Left ventricle myocardium superior (tissue), 1 donor: Measurements from ENCODE around the gene CD3E. TPM values are rescaled to one million over a fixed set of nuclear protein-coding genes. Genes with fewer than 3 reads are reported as not detected.

Source experiments
- ATAC-seq: fragments of 200-7000 bp; cut with Tn5 transposase; one replicate; pipeline ENCODE4 v1.9.1; 2020; ENCODE audit warnings: mild to moderate bottlenecking, moderate library complexity
- DNase-seq: peaks from one replicate; pipeline ENCODE4 v3.0.0-alpha.2; 2020
- intact Hi-C: fragments of 100-400 bp; cut with micrococcal nuclease; formaldehyde crosslinking; loops from one replicate; pipeline ENCODE4 v1.11.0; 2022
- long read RNA-seq: library from polyadenylated mRNA; unstranded; transcript quantifications from one replicate; pipeline ENCODE4 v2.0.0, GENCODE V29; 2021
- total RNA-seq: library from RNA; stranded (reverse); fragmentation: NEBNext Ultra II Directional; extraction: Animal tissue kit (Norgen Biotek cat#: 25700); gene quantifications from one replicate; pipeline ENCODE4 v1.2.1, GENCODE V29; 2021
- donor health status: DM: no; HTN: yes; CAD: no; lungs with severe emphysema.

CD3E gene
- 1.1 TPM for total RNA-seq
- long read RNA-seq, partial matches to known transcripts: 0 of 1 reads
- long read RNA-seq, other reads (novel, unspliced or antisense): 1 of 1 reads

DNA sequence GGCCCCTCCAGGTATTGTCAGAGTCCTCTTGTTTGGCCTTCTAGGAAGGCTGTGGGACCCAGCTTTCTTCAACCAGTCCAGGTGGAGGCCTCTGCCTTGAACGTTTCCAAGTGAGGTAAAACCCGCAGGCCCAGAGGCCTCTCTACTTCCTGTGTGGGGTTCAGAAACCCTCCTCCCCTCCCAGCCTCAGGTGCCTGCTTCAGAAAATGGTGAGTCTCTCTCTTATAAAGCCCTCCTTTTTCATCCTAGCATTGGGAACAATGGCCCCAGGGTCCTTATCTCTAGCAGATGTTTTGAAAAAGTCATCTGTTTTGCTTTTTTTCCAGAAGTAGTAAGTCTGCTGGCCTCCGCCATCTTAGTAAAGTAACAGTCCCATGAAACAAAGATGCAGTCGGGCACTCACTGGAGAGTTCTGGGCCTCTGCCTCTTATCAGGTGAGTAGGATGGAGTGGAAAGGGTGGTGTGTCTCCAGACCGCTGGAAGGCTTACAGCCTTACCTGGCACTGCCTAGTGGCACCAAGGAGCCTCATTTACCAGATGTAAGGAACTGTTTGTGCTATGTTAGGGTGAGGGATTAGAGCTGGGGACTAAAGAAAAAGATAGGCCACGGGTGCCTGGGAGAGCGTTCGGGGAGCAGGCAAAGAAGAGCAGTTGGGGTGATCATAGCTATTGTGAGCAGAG, at the start of gene CD3E:
CD3E (plus strand) TSS at position 163 of the 681 bp plus-strand sequence; CDS start at position 386, 223 bp downstream.
- ATAC-seq: no peak
- no peak for DNase-seq
- intact Hi-C loops: no loop called here

DNA sequence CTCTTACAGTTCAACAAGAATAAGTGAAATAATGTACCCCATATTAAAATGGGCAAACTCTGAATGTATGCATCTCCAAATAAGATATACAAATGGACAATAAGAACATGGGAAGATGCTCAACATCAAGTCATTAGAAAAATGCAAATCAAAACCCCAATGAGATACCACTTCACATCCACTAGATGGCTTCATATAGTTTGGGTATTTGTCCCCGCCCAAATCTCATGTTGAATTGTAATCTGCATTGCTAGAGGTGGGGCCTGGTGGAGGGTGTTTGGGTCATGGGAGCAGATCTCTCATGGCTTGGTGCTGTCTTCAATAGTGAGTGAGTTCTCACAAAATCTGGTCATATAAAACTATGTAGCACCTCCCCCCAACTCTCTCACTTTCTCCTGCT, 46.1 kb upstream of the CD3E start:
- intact Hi-C loops: no loop called here
- no peak for DNase-seq

GRCh38 chr11:118259138-118259537, 45.4 kb upstream of the CD3E start:
- ATAC-seq: no peak
- intact Hi-C loops: no loop called here
- DNase-seq: no peak

More for the DNA sequence above, 46.1 kb upstream of the CD3E start:
- ATAC-seq: no peak

GRCh38 chr11:118260353-118260752, 44.2 kb upstream of the CD3E start:
- intact Hi-C loops: no loop called here
- DNase-seq: no peak
- ATAC-seq: no peak

GRCh38 chr11:118263112-118263511, 41.4 kb upstream of the CD3E start:
- intact Hi-C loops: no loop called here
- DNase-seq: no peak
- no peak for ATAC-seq

GRCh38 chr11:118263695-118264568, 40.6 kb upstream of the CD3E start, which contains the start of gene MPZL2:
TSS of gene MPZL2 (minus strand) at chr11:118264297. CDS start at chr11:118264153, 144 bp downstream.
- peak; percentile 88 for ATAC-seq
- intact Hi-C loops: no loop called here
- DNase-seq: peak; percentile 41

- DNase-seq (no peak), ATAC-seq (no peak)
- intact Hi-C loops: no loop called here
Measured at GRCh38 chr11:118264569-118265465, 39.7 kb upstream of the CD3E start.

GRCh38 chr11:118265954-118266353, 38.6 kb upstream of the CD3E start:
- ATAC-seq (no peak), DNase-seq (peak; percentile 32)
- intact Hi-C loops: no loop called here

GRCh38 chr11:118267486-118267885, 37.0 kb upstream of the CD3E start:
- DNase-seq (no peak), ATAC-seq (no peak)

GRCh38 chr11:118272001-118272400, 32.5 kb upstream of the CD3E start:
- ATAC-seq (no peak), DNase-seq (no peak)
- intact Hi-C loops: no loop called here

More at GRCh38 chr11:118267486-118267885, 37.0 kb upstream of the CD3E start:
- intact Hi-C loops: no loop called here

DNA sequence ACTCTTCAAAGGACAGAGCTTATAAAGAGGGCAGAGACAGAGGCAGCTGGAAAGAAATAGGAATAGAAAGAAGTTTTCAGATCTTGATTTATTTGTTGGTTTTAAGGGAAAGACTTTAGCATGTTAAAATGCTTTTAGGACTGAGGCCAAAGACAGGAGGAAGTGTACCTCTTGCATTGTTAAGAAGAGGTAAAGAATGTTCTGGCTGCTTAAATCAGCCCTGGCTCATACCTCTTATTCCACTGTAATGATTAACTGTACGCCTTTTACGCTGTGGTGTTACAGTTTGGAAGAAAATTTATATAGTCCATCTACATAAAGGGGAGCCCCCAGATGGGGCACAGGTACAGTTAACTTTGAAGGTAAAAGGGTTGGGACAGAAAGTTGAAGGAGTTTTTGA, 30.3 kb upstream of the CD3E start:
- intact Hi-C loops: no loop called here
- DNase-seq (no peak), ATAC-seq (no peak)

GRCh38 chr11:118275176-118275575, 29.4 kb upstream of the CD3E start:
- intact Hi-C loops: no loop called here
- ATAC-seq: no peak

GRCh38 chr11:118276422-118276821, 28.1 kb upstream of the CD3E start:
- no peak for ATAC-seq
- intact Hi-C loops: no loop called here
- DNase-seq: no peak

More at GRCh38 chr11:118275176-118275575, 29.4 kb upstream of the CD3E start:
- no peak for DNase-seq

- no peak for DNase-seq
- ATAC-seq: no peak
- intact Hi-C loops: no loop called here
Measured at GRCh38 chr11:118277312-118277711, 27.2 kb upstream of the CD3E start.

DNA sequence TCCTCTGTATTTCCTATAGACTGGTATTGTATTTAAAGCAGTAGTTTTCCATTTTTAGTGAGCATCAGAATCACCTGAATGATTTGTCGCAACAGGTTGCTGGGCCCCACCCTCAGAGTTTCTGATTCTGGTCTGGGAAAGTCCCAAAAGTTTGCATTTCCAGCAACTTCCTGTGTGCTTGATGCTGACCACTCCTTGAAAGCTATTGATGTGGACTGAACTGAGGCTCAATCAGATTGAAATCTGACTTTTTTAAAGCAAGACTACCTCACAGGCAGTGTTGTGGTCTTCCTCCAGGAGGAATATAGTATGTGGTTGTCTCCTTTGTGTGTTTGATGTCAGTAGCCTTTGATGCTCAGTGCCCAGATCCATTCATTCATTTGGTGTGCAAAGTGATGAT, 23.2 kb upstream of the CD3E start:
- intact Hi-C loops: no loop called here
- DNase-seq (no peak), ATAC-seq (no peak)

DNA sequence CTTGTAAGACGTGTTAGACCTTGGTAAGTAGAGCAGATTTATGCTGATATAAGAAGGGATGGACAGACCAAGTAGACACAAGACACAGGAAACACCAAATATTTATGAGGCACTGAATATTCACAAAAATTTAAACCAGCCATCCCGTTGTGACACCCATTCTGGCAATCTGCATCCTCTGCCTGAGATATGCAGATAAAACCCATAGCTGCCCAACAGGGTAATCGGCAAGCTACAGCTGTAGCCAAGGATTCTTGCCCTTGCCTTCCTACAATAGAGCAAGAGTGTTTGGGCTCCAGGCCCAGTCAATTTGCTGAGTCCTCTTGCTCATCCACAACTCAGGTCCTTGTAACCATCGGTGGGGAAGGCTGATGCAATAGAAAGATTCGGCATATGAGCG, 21.9 kb upstream of the CD3E start:
- DNase-seq: no peak
- intact Hi-C loops: no loop called here
- no peak for ATAC-seq

DNA sequence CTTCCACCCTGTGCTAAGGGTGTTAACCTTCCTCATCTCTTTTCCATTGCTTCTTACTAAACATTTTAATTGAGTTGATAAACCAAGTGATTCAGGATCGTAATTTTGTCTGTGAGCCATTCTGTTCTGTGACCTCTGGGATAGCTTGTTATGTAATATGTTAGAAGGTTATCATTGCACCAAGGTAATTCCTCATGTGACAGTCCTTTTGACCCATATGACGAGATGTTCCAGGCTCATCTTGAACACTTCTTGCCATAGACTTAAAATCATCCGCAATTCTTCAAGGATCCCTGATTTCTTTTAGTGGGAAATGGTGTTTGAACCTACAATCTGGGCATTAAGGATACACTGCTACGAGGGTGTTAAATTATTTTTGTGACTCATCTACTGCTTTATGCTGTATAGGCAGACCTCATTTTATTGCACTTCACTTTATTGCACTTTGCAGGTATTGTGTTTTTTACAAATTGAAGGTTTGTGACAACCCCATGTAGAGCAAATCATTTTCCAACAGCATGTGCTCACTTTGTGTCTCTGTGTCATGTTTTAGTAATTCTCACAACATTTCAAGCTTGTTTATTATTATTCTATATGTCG, 21.4 kb upstream of the CD3E start:
- intact Hi-C loops: no loop called here
- no peak for ATAC-seq
- DNase-seq: no peak

GRCh38 chr11:118283756-118284350, 20.7 kb upstream of the CD3E start:
- DNase-seq (no peak), ATAC-seq (no peak)
- intact Hi-C loops: no loop called here

DNA sequence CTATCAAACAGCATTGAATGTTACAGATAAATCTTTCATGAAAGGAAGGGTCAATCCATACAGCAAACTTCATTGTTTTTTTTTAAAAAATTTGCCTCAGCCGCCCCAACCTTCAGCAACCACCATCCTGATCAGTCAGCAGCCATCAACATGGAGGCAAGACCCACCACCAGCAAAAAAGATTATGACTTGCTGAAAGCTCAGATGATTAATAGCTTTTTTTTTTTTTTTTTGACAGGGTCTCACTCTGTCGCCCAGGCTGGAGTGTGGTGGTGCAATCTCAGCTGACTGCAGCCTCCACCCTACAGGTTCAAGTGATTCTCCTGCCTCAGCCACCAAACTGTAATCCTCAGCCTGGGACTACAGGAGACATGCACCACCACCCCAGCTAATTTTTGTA, 18.0 kb upstream of the CD3E start:
- DNase-seq: no peak
- no peak for ATAC-seq
- intact Hi-C loops: no loop called here
